Measurements from ENCODE around the gene CFAP77. TPM values are rescaled to one million over a fixed set of nuclear protein-coding genes. Genes with fewer than 3 reads are reported as not detected.

The CFAP77 gene
- total RNA-seq, 2 donors from 2014 or later = 3.3 to 8.6 TPM

DNA sequence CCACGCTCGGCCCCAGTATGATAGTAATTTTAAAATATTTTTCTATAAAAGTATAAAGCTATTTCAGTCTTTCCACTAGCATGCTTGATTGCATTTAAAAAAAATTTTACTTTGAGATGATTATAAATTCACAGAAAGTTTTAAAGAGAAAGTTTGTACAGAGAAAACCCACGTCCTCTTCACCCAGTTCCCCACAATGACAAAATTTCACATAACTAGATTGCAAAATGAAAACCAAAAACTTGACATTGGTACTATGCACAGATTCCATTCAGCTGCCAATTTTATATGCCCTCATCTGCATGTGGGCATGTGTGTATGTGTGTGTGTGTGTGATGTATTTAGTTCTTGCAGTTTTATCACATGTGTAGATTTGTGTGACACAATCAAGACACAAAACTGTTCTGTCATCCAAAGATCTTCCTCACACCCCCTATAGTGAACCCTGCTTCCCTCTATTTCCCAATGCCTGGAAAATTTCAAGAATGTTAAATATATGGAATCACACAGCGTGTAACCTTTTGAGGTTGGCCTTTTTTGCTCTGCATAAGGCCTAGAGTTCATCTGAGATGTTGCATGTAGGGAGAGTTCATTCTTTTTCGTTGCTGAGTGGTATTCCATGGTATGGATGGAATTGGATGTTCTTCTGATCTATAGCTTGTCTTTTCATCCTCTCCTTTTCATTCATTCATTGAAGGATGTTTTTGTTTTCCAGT, 115.5 kb downstream of the CFAP77 start:
- H3K4me3 ChIP-seq = no peak overlapping the region
- H3K27ac ChIP-seq = no peak overlapping the region
- H3K36me3 ChIP-seq = no peaks in the 10 kb centered on the region
- no peaks in the 10 kb centered on the region for H3K9me3 ChIP-seq
- DNase-seq (ENCODE audit: low spot score) = no peak
- TF ChIP-seq, protein P1, sequence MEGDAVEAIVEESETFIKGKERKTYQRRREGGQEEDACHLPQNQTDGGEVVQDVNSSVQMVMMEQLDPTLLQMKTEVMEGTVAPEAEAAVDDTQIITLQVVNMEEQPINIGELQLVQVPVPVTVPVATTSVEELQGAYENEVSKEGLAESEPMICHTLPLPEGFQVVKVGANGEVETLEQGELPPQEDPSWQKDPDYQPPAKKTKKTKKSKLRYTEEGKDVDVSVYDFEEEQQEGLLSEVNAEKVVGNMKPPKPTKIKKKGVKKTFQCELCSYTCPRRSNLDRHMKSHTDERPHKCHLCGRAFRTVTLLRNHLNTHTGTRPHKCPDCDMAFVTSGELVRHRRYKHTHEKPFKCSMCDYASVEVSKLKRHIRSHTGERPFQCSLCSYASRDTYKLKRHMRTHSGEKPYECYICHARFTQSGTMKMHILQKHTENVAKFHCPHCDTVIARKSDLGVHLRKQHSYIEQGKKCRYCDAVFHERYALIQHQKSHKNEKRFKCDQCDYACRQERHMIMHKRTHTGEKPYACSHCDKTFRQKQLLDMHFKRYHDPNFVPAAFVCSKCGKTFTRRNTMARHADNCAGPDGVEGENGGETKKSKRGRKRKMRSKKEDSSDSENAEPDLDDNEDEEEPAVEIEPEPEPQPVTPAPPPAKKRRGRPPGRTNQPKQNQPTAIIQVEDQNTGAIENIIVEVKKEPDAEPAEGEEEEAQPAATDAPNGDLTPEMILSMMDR (IDR thresholded peaks at IDR 0.05) = no peak
- H3K4me1 ChIP-seq = no peaks in the 10 kb centered on the region
- H3K27me3 ChIP-seq = no peaks in the 10 kb centered on the region

DNA sequence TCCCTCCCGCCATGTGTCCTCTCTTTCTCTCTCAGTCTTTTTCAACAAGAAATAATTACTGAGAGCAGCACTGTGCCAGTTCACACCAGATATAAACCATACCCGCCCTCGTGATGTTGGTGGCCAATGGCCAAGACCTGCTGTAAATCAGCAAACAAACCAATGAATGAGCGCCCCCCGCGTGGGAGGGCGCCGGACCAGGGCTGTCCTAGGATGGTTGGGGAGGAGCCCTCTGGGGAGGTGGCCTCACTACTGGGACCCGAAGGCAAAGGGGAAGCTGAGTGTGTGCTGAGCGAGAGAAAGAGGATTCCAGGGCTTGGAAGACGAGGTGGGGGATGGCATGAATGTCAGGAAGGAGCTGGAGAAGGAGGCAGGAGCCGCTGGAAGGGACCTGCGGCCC, 121.2 kb downstream of the CFAP77 start:
- Histone ChIP-seq H3K4me3 (no peak overlapping the region), H3K9me3 (peaks cover 0 to 11% of the 10 kb centered on the region in 2 donors), H3K27ac (no peak overlapping the region), H3K4me1 (no peaks in the 10 kb centered on the region), H3K27me3 (no peaks in the 10 kb centered on the region), H3K36me3 (no peaks in the 10 kb centered on the region)
- DNase-seq (ENCODE audit: low spot score) = no peak
- TF ChIP-seq, protein P1 (IDR thresholded peaks at IDR 0.05) = no peak

DNA sequence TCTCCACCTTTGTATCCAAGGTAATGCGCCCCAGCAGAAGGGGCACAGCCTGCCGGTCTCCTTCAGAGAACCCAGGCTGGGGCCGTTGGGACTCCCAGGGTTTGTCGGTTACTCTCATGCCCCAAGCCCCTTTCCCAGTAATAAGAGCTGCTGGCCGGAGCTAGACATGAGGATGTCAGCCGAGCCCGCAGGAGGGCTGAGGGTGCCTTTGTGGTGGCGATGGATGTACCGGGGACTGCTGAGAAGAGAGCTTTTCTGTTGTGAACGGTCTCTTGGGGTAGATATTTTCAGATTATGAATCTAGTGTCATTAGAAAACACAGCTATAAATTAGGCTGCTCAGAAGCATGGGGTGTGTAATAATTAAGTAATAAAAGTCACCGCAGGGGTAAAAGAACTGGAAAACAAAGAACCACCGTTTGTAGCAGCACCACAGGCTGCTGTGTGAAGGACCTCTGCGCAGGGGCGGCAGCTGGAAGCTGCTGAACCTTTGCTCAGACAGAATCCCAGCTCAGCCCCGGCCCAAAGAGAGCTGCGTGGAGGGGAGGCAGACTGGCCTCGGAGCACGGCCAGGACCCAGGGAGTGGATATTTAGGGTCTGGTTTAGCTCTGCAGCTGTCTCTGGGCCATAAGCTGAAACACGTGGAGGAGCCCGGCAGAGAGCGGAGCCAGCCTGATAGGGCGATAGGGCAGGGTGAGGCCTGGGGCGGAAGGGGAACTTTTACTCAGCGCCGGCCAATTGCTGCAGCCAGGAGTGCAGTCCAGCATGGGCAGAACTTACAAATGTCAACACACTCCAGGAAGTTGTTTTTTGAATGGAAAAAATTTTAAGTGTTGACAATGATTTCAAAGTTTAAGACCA, 121.9 kb downstream of the CFAP77 start:
- Histone ChIP-seq H3K4me3 (no peak overlapping the region), H3K4me1 (no peaks in the 10 kb centered on the region), H3K27me3 (no peaks in the 10 kb centered on the region), H3K27ac (no peak overlapping the region), H3K9me3 (peaks cover 0 to 11% of the 10 kb centered on the region in 2 donors), H3K36me3 (no peaks in the 10 kb centered on the region)
- TF ChIP-seq, protein P1 (IDR thresholded peaks at IDR 0.05) = no peak
- DNase-seq (ENCODE audit: low spot score) = no peak

DNA sequence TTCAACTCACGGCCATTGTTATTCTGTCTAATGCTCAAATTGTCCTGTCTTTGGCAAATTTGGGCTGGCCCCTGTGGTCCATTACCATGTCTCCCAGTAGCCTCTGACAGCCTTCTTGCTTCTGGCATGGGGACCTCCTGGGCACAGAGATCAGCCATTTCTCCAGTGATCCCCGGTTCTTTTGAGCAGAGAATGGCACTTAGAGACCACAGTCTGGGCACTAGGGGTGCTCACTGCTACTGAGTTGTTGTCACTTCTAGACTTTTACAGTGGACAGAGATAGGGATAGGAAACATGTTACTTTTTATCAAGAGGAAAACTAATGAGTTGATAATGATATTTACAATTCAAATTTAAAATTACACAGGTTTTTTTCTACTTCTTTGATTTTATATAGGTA, 124.8 kb downstream of the CFAP77 start:
- no peaks in the 10 kb centered on the region for H3K36me3 ChIP-seq
- H3K4me3 ChIP-seq = no peak overlapping the region
- H3K27ac ChIP-seq = no peak overlapping the region
- TF ChIP-seq, protein P1 (IDR thresholded peaks at IDR 0.05) = no peak
- H3K9me3 ChIP-seq = peaks cover 0 to 11% of the 10 kb centered on the region in 2 donors
- no peak for DNase-seq (ENCODE audit: low spot score)
- no peaks in the 10 kb centered on the region for H3K4me1 ChIP-seq
- no peaks in the 10 kb centered on the region for H3K27me3 ChIP-seq

DNA sequence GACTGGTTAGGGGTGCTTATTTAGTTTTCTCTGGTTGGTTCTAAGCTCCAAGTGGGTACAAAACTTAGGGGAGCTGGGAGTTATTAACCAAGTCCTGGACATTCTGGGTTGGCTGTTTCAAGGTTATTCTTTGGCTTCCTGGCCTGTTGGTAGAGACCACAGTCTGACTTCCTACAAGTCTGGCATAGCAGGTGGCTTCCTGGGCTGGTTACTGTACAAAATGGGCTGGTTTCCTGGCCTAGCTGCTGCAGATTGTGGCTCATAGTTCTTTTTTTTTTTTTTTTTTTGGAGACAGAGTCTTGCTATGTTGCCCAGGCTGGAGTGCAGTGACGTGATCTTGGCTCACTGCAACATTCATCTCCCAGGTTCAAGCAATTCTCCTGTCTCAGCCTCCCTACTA, 126.1 kb downstream of the CFAP77 start:
- Histone ChIP-seq H3K9me3 (peaks cover 0 to 11% of the 10 kb centered on the region in 2 donors), H3K27me3 (no peaks in the 10 kb centered on the region)
- DNase-seq (ENCODE audit: low spot score) = no peak

More for the DNA sequence above, 126.1 kb downstream of the CFAP77 start:
- Histone ChIP-seq H3K36me3 (no peaks in the 10 kb centered on the region), H3K27ac (no peak overlapping the region), H3K4me3 (no peak overlapping the region), H3K4me1 (no peaks in the 10 kb centered on the region)
- TF ChIP-seq, protein P1 (IDR thresholded peaks at IDR 0.05) = no peak
